Erythroblast (primary cell): ENCODE results near the gene FRYL.

Experiments
- GATA1 ChIP-seq: IDR thresholded peaks from 2 replicates; pipeline ENCODE4 v1.6.1; 2011; ENCODE audit warnings: low read depth, mild to moderate bottlenecking, control low read depth, low read length, moderate library complexity
- POLR2A ChIP-seq: IDR thresholded peaks from 2 replicates; pipeline ENCODE4 v1.6.1; 2011; ENCODE audit warnings: mild to moderate bottlenecking, low read length

GRCh38 chr4:48518143-48518542 is 261.9 kb downstream of the FRYL start:
- no peak for TF ChIP-seq POLR2A
- no peak for TF ChIP-seq GATA1
